Lower lobe of right lung (tissue), 2 donors: ENCODE data around the gene MKKS. TPM values are rescaled to one million over a fixed set of nuclear protein-coding genes. Genes with fewer than 3 reads are reported as not detected.
"Not testable (repeated sequence)": the region's sequence is repeated elsewhere in the genome, so short reads cannot be mapped to it uniquely, and the experiment has no call there.

Experiments used
- ATAC-seq, 2 donors: fragments of 200-7000 bp; cut with Tn5 transposase; one replicate each; pipeline ENCODE4 v1.9.1; 2020 to 2022; ENCODE audit warnings: mild to moderate bottlenecking in 2 of 2, moderate library complexity in 2 of 2
- DNase-seq: peaks from one replicate; pipeline ENCODE4 v3.0.0-alpha.2; 2020
- H3K27ac ChIP-seq: fragments of 200-600 bp; one replicate; pipeline ENCODE4 v1.8.0; 2022
- H3K27me3 ChIP-seq: fragments of 200-600 bp; one replicate; pipeline ENCODE4 v1.8.0; 2022; ENCODE audit warnings: low read depth
- H3K36me3 ChIP-seq: fragments of 200-600 bp; one replicate; pipeline ENCODE4 v1.8.0; 2022; ENCODE audit warnings: mild to moderate bottlenecking
- H3K4me1 ChIP-seq: fragments of 200-600 bp; one replicate; pipeline ENCODE4 v1.8.0; 2022
- H3K4me3 ChIP-seq: fragments of 200-600 bp; one replicate; pipeline ENCODE4 v1.8.0; 2022; ENCODE audit warnings: mild to moderate bottlenecking
- H3K9me3 ChIP-seq: fragments of 200-600 bp; one replicate; pipeline ENCODE4 v1.8.0; 2022
- CTCF ChIP-seq: fragments of 200-600 bp; IDR thresholded peaks from one replicate; pipeline ENCODE4 v1.8.0; 2022; ENCODE audit warnings: antibody characterized with exemption, mild to moderate bottlenecking
- intact Hi-C: fragments of 100-400 bp; cut with DNase I; formaldehyde crosslinking; loops from one replicate; pipeline ENCODE4 v1.11.0; 2022
- total RNA-seq: library from RNA; stranded (reverse); fragmentation: NEBNext Ultra II Directional; extraction: Animal tissue kit (Norgen Biotek cat#: 25700); gene quantifications from one replicate; pipeline ENCODE4 v1.2.1, GENCODE V29; 2021
- donor health status: DM: no; HTN: yes; CAD: no; lungs with severe emphysema.

Gene MKKS
- total RNA-seq, 1 donor from 2014 or later = 16.8 TPM

- no peak for ATAC-seq
- Histone ChIP-seq H3K27me3 (no peaks in the 10 kb centered on the region), H3K4me1 (peaks cover 24% of the 10 kb centered on the region), H3K36me3 (peaks cover 4% of the 10 kb centered on the region), H3K9me3 (no peaks in the 10 kb centered on the region), H3K4me3 (no peak overlapping the region), H3K27ac (no peak overlapping the region)
- intact Hi-C loops = no loop called here
- no peak for TF ChIP-seq CTCF
- no peak for DNase-seq
Measured at GRCh38 chr20:10429443-10429981, 4.5 kb downstream of the MKKS start.

GRCh38 chr20:10428008-10428407, 6.0 kb downstream of the MKKS start:
- no peak for DNase-seq
- TF ChIP-seq CTCF = no peak
- peaks cover 21% of the 10 kb centered on the region for H3K4me1 ChIP-seq

GRCh38 chr20:10427060-10427692, 6.8 kb downstream of the MKKS start:
- H3K36me3 ChIP-seq = peaks cover 4% of the 10 kb centered on the region
- no peaks in the 10 kb centered on the region for H3K27me3 ChIP-seq
- intact Hi-C loops = no loop called here
- peak; percentile 42 to 68 for ATAC-seq
- H3K9me3 ChIP-seq = no peaks in the 10 kb centered on the region
- H3K4me3 ChIP-seq = no peak overlapping the region
- DNase-seq = peak; percentile 67
- peaks cover 12% of the 10 kb centered on the region for H3K4me1 ChIP-seq
- peak; percentile 83 for TF ChIP-seq CTCF
- no peak overlapping the region for H3K27ac ChIP-seq

More at GRCh38 chr20:10428008-10428407, 6.0 kb downstream of the MKKS start:
- H3K36me3 ChIP-seq = peaks cover 4% of the 10 kb centered on the region
- no peak overlapping the region for H3K27ac ChIP-seq
- H3K27me3 ChIP-seq = no peaks in the 10 kb centered on the region
- no peak for ATAC-seq
- intact Hi-C loops = no loop called here
- no peaks in the 10 kb centered on the region for H3K9me3 ChIP-seq
- no peak overlapping the region for H3K4me3 ChIP-seq

GRCh38 chr20:10423735-10424134, 10.3 kb downstream of the MKKS start:
- no peaks in the 10 kb centered on the region for H3K9me3 ChIP-seq
- peaks cover 13% of the 10 kb centered on the region for H3K36me3 ChIP-seq
- intact Hi-C loops = no loop called here
- TF ChIP-seq CTCF = no peak
- H3K4me1 ChIP-seq = no peaks in the 10 kb centered on the region
- ATAC-seq (no peak), DNase-seq (no peak)
- H3K4me3 ChIP-seq = no peak overlapping the region
- no peak overlapping the region for H3K27ac ChIP-seq
- H3K27me3 ChIP-seq = no peaks in the 10 kb centered on the region

GRCh38 chr20:10419550-10420133, 14.4 kb downstream of the MKKS start:
- ATAC-seq (no peak), DNase-seq (no peak)
- no peak for TF ChIP-seq CTCF
- no peaks in the 10 kb centered on the region for H3K27me3 ChIP-seq
- intact Hi-C loops = no loop called here
- H3K9me3 ChIP-seq = no peaks in the 10 kb centered on the region
- no peak overlapping the region for H3K4me3 ChIP-seq
- peaks cover 16% of the 10 kb centered on the region for H3K36me3 ChIP-seq
- H3K27ac ChIP-seq = no peak overlapping the region
- H3K4me1 ChIP-seq = peaks cover 14% of the 10 kb centered on the region

- DNase-seq, H3K9me3 ChIP-seq, H3K27ac ChIP-seq, H3K4me3 ChIP-seq, H3K27me3 ChIP-seq, ATAC-seq, intact Hi-C loops: not testable (repeated sequence)
- Histone ChIP-seq H3K4me1 (peaks cover 14% of the 10 kb centered on the region), H3K36me3 (peaks cover 34% of the 10 kb centered on the region)
Measured at GRCh38 chr20:10417218-10417617, 16.8 kb downstream of the MKKS start.
